HEK293 (cell line): Measurements from ENCODE around the gene EMP3.

ENCODE experiments used
- EGR2 ChIP-seq: fragments of 450-650 bp; formaldehyde crosslinking; IDR thresholded peaks from 2 replicates; pipeline ENCODE4 v1.5.1; 2016; ENCODE audit warnings: low read depth, missing biosample characterization, missing genetic modification characterization
- GFI1B ChIP-seq: fragments of 450-650 bp; formaldehyde crosslinking; IDR thresholded peaks from 2 replicates; pipeline ENCODE4 v1.5.1; 2016; ENCODE audit warnings: missing biosample characterization, missing genetic modification characterization
- KLF8 ChIP-seq: fragments of 450-650 bp; formaldehyde crosslinking; IDR thresholded peaks from 2 replicates; pipeline ENCODE4 v1.5.1; 2016; ENCODE audit warnings: missing biosample characterization, missing genetic modification characterization
- MYNN ChIP-seq: fragments of 450-650 bp; formaldehyde crosslinking; IDR thresholded peaks from 2 replicates; pipeline ENCODE4 v1.5.1; 2016; ENCODE audit warnings: missing biosample characterization, missing genetic modification characterization, borderline replicate concordance
- MZF1 ChIP-seq: fragments of 450-650 bp; formaldehyde crosslinking; IDR thresholded peaks from 2 replicates; pipeline ENCODE4 v1.5.1; 2017; ENCODE audit warnings: missing biosample characterization, missing genetic modification characterization, borderline replicate concordance
- SETDB1 ChIP-seq: IDR thresholded peaks from one replicate; pipeline ENCODE4 v1.6.1; 2017; ENCODE audit warnings: mild to moderate bottlenecking, low read length, moderate library complexity, mixed read lengths; ENCODE audit not compliant: insufficient read length
- WT1 ChIP-seq: fragments of 450-650 bp; formaldehyde crosslinking; IDR thresholded peaks from 2 replicates; pipeline ENCODE4 v1.5.1; 2016; ENCODE audit warnings: missing biosample characterization, missing genetic modification characterization
- ZBTB48 ChIP-seq: fragments of 450-650 bp; formaldehyde crosslinking; IDR thresholded peaks from 2 replicates; pipeline ENCODE4 v1.5.1; 2016; ENCODE audit warnings: missing biosample characterization, missing genetic modification characterization
- ZNF114 ChIP-seq: fragments of 450-650 bp; formaldehyde crosslinking; IDR thresholded peaks from 2 replicates; pipeline ENCODE4 v1.5.0; 2017; ENCODE audit warnings: missing biosample characterization, missing genetic modification characterization
- ZNF214 ChIP-seq: fragments of 450-650 bp; formaldehyde crosslinking; IDR thresholded peaks from 2 replicates; pipeline ENCODE4 v1.5.1; 2017; ENCODE audit warnings: missing biosample characterization, mild to moderate bottlenecking, missing genetic modification characterization, borderline replicate concordance
- ZNF23 ChIP-seq: fragments of 450-650 bp; formaldehyde crosslinking; IDR thresholded peaks from 2 replicates; pipeline ENCODE4 v1.5.1; 2016; ENCODE audit warnings: missing biosample characterization, missing genetic modification characterization, borderline replicate concordance
- ZNF366 ChIP-seq: fragments of 450-650 bp; formaldehyde crosslinking; conservative IDR thresholded peaks from 2 replicates; pipeline ENCODE4 v1.5.1; 2016; ENCODE audit warnings: missing biosample characterization, missing genetic modification characterization
- ZNF549 ChIP-seq: fragments of 450-650 bp; IDR thresholded peaks from 2 replicates; pipeline ENCODE4 v1.5.1; 2018; ENCODE audit warnings: missing biosample characterization, missing genetic modification characterization, mild to moderate bottlenecking, inconsistent platforms, moderate library complexity
- ZNF585B ChIP-seq: fragments of 450-650 bp; formaldehyde crosslinking; IDR thresholded peaks from 2 replicates; pipeline ENCODE4 v1.5.1; 2016; ENCODE audit warnings: missing biosample characterization, missing genetic modification characterization
- ZNF843 ChIP-seq: fragments of 450-650 bp; formaldehyde crosslinking; IDR thresholded peaks from 2 replicates; pipeline ENCODE4 v1.5.1; 2016; ENCODE audit warnings: missing biosample characterization, missing genetic modification characterization
- ZXDB ChIP-seq: fragments of 450-650 bp; formaldehyde crosslinking; IDR thresholded peaks from 2 replicates; pipeline ENCODE4 v1.5.1; 2016; ENCODE audit warnings: missing biosample characterization, missing genetic modification characterization
- TF ChIP-seq, protein P1 (sequence below): fragments of 450-650 bp; formaldehyde crosslinking; IDR thresholded peaks from 2 replicates; pipeline ENCODE4 v1.5.1; 2016; ENCODE audit warnings: missing biosample characterization, missing genetic modification characterization, low read depth
- TF ChIP-seq, protein P2 (sequence below): fragments of 450-650 bp; formaldehyde crosslinking; IDR thresholded peaks from 2 replicates; pipeline ENCODE4 v1.5.1; 2017; ENCODE audit warnings: missing biosample characterization, missing genetic modification characterization
- TF ChIP-seq, protein P3 (sequence below): fragments of 450-650 bp; formaldehyde crosslinking; IDR thresholded peaks from 2 replicates; pipeline ENCODE4 v1.5.1; 2016; ENCODE audit warnings: missing biosample characterization, missing genetic modification characterization, low read depth
- TF ChIP-seq, protein P4 (sequence below): fragments of 450-650 bp; formaldehyde crosslinking; IDR thresholded peaks from 2 replicates; pipeline ENCODE4 v1.5.1; 2016; ENCODE audit warnings: missing biosample characterization, missing genetic modification characterization
- TF ChIP-seq, protein P5 (sequence below): fragments of 450-650 bp; formaldehyde crosslinking; IDR thresholded peaks from 2 replicates; pipeline ENCODE4 v1.5.1; 2016; ENCODE audit warnings: missing biosample characterization, missing genetic modification characterization
- TF ChIP-seq, protein P6 (sequence below): fragments of 450-650 bp; formaldehyde crosslinking; IDR thresholded peaks from 2 replicates; pipeline ENCODE4 v1.5.1; 2016; ENCODE audit warnings: missing biosample characterization, missing genetic modification characterization
- TF ChIP-seq, protein P7 (sequence below): fragments of 450-650 bp; formaldehyde crosslinking; IDR thresholded peaks from 2 replicates; pipeline ENCODE4 v1.5.1; 2016; ENCODE audit warnings: missing biosample characterization, missing genetic modification characterization, borderline replicate concordance
- TF ChIP-seq, protein P8 (sequence below): fragments of 450-650 bp; IDR thresholded peaks from 2 replicates; pipeline ENCODE4 v1.5.1; 2018; ENCODE audit warnings: missing biosample characterization, missing genetic modification characterization
- TF ChIP-seq, protein P9 (sequence below): fragments of 450-650 bp; formaldehyde crosslinking; IDR thresholded peaks from 2 replicates; pipeline ENCODE4 v1.5.1; 2016; ENCODE audit warnings: missing biosample characterization, missing genetic modification characterization

EMP3 gene

DNA sequence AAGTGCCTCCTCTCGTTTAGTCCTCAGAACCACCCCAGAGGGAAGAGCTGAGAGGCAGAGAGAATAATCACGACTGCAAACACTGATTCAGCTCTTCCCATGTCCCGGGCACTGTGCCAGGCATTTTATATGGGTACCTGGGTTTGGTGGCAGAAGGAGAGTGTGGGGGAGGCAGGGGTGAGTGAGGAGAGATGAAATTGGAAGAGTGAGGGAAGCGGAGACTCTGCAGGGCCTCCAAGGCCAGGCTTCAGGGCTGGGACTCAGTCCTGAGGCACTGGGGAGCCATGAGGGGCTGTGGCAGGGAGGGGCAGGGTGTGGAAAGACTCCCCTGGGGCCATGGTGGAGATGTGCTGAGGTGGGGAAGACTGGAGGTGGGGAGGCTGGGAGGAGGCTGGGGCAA lies 47.6 kb downstream of the EMP3 start (continued):
- TF ChIP-seq, protein P1, sequence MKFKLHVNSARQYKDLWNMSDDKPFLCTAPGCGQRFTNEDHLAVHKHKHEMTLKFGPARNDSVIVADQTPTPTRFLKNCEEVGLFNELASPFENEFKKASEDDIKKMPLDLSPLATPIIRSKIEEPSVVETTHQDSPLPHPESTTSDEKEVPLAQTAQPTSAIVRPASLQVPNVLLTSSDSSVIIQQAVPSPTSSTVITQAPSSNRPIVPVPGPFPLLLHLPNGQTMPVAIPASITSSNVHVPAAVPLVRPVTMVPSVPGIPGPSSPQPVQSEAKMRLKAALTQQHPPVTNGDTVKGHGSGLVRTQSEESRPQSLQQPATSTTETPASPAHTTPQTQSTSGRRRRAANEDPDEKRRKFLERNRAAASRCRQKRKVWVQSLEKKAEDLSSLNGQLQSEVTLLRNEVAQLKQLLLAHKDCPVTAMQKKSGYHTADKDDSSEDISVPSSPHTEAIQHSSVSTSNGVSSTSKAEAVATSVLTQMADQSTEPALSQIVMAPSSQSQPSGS (tag by site-specific recombination) = no peak
- TF ChIP-seq ZNF214 (tag by site-specific recombination) = no peak
- TF ChIP-seq, protein P2, sequence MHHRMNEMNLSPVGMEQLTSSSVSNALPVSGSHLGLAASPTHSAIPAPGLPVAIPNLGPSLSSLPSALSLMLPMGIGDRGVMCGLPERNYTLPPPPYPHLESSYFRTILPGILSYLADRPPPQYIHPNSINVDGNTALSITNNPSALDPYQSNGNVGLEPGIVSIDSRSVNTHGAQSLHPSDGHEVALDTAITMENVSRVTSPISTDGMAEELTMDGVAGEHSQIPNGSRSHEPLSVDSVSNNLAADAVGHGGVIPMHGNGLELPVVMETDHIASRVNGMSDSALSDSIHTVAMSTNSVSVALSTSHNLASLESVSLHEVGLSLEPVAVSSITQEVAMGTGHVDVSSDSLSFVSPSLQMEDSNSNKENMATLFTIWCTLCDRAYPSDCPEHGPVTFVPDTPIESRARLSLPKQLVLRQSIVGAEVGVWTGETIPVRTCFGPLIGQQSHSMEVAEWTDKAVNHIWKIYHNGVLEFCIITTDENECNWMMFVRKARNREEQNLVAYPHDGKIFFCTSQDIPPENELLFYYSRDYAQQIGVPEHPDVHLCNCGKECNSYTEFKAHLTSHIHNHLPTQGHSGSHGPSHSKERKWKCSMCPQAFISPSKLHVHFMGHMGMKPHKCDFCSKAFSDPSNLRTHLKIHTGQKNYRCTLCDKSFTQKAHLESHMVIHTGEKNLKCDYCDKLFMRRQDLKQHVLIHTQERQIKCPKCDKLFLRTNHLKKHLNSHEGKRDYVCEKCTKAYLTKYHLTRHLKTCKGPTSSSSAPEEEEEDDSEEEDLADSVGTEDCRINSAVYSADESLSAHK (tag by site-specific recombination) = no peak
- peak; percentile 92 for TF ChIP-seq ZXDB (tag by site-specific recombination)
- TF ChIP-seq ZNF114 = no peak
- no peak for TF ChIP-seq ZNF549 (tag by site-specific recombination)
- TF ChIP-seq, protein P3, sequence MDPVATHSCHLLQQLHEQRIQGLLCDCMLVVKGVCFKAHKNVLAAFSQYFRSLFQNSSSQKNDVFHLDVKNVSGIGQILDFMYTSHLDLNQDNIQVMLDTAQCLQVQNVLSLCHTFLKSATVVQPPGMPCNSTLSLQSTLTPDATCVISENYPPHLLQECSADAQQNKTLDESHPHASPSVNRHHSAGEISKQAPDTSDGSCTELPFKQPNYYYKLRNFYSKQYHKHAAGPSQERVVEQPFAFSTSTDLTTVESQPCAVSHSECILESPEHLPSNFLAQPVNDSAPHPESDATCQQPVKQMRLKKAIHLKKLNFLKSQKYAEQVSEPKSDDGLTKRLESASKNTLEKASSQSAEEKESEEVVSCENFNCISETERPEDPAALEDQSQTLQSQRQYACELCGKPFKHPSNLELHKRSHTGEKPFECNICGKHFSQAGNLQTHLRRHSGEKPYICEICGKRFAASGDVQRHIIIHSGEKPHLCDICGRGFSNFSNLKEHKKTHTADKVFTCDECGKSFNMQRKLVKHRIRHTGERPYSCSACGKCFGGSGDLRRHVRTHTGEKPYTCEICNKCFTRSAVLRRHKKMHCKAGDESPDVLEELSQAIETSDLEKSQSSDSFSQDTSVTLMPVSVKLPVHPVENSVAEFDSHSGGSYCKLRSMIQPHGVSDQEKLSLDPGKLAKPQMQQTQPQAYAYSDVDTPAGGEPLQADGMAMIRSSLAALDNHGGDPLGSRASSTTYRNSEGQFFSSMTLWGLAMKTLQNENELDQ (tag by site-specific recombination) = no peak
- TF ChIP-seq, protein P4, sequence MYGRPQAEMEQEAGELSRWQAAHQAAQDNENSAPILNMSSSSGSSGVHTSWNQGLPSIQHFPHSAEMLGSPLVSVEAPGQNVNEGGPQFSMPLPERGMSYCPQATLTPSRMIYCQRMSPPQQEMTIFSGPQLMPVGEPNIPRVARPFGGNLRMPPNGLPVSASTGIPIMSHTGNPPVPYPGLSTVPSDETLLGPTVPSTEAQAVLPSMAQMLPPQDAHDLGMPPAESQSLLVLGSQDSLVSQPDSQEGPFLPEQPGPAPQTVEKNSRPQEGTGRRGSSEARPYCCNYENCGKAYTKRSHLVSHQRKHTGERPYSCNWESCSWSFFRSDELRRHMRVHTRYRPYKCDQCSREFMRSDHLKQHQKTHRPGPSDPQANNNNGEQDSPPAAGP (tag by site-specific recombination) = peak; percentile 88
- TF ChIP-seq, protein P5, sequence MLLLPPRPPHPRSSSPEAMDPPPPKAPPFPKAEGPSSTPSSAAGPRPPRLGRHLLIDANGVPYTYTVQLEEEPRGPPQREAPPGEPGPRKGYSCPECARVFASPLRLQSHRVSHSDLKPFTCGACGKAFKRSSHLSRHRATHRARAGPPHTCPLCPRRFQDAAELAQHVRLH (tag by site-specific recombination) = 0 out of 2 replicates have a peak, but pooled peaks have one; percentile 42
- peak; percentile 71; the same call in 1 of the 2 replicates for TF ChIP-seq MZF1 (tag by site-specific recombination)
- TF ChIP-seq, protein P6, sequence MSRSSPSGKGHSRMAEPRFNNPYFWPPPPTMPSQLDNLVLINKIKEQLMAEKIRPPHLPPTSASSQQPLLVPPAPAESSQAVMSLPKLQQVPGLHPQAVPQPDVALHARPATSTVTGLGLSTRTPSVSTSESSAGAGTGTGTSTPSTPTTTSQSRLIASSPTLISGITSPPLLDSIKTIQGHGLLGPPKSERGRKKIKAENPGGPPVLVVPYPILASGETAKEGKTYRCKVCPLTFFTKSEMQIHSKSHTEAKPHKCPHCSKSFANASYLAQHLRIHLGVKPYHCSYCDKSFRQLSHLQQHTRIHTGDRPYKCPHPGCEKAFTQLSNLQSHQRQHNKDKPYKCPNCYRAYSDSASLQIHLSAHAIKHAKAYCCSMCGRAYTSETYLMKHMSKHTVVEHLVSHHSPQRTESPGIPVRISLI (tag by site-specific recombination) = no peak
- TF ChIP-seq KLF8 (tag by site-specific recombination) = peak; percentile 32; the same call in 1 of the 2 replicates
- TF ChIP-seq, protein P7, sequence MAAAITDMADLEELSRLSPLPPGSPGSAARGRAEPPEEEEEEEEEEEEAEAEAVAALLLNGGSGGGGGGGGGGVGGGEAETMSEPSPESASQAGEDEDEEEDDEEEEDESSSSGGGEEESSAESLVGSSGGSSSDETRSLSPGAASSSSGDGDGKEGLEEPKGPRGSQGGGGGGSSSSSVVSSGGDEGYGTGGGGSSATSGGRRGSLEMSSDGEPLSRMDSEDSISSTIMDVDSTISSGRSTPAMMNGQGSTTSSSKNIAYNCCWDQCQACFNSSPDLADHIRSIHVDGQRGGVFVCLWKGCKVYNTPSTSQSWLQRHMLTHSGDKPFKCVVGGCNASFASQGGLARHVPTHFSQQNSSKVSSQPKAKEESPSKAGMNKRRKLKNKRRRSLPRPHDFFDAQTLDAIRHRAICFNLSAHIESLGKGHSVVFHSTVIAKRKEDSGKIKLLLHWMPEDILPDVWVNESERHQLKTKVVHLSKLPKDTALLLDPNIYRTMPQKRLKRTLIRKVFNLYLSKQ (tag by site-specific recombination) = no peak
- no peak for TF ChIP-seq MYNN (tag by site-specific recombination)
- TF ChIP-seq EGR2 (tag by site-specific recombination) = peak; percentile 80
- TF ChIP-seq, protein P8, sequence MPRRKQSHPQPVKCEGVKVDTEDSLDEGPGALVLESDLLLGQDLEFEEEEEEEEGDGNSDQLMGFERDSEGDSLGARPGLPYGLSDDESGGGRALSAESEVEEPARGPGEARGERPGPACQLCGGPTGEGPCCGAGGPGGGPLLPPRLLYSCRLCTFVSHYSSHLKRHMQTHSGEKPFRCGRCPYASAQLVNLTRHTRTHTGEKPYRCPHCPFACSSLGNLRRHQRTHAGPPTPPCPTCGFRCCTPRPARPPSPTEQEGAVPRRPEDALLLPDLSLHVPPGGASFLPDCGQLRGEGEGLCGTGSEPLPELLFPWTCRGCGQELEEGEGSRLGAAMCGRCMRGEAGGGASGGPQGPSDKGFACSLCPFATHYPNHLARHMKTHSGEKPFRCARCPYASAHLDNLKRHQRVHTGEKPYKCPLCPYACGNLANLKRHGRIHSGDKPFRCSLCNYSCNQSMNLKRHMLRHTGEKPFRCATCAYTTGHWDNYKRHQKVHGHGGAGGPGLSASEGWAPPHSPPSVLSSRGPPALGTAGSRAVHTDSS (tag by site-specific recombination) = no peak
- TF ChIP-seq WT1 = peak; percentile 41; the same call in 1 of the 2 replicates
- TF ChIP-seq GFI1B (tag by site-specific recombination) = peak; percentile 37; the same call in 1 of the 2 replicates
- TF ChIP-seq SETDB1 = no peak
- peak; percentile 49 for TF ChIP-seq ZNF366 (tag by site-specific recombination)
- TF ChIP-seq, protein P9, sequence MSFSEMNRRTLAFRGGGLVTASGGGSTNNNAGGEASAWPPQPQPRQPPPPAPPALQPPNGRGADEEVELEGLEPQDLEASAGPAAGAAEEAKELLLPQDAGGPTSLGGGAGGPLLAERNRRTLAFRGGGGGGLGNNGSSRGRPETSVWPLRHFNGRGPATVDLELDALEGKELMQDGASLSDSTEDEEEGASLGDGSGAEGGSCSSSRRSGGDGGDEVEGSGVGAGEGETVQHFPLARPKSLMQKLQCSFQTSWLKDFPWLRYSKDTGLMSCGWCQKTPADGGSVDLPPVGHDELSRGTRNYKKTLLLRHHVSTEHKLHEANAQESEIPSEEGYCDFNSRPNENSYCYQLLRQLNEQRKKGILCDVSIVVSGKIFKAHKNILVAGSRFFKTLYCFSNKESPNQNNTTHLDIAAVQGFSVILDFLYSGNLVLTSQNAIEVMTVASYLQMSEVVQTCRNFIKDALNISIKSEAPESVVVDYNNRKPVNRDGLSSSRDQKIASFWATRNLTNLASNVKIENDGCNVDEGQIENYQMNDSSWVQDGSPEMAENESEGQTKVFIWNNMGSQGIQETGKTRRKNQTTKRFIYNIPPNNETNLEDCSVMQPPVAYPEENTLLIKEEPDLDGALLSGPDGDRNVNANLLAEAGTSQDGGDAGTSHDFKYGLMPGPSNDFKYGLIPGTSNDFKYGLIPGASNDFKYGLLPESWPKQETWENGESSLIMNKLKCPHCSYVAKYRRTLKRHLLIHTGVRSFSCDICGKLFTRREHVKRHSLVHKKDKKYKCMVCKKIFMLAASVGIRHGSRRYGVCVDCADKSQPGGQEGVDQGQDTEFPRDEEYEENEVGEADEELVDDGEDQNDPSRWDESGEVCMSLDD (tag by site-specific recombination) = peak; percentile 77
- no peak for TF ChIP-seq ZNF23
- no peak for TF ChIP-seq ZNF843 (tag by site-specific recombination)
- peak; percentile 62 for TF ChIP-seq ZBTB48 (tag by site-specific recombination)
- 0 out of 2 replicates have a peak, but pooled peaks have one; percentile 28 for TF ChIP-seq ZNF585B (tag by site-specific recombination)
